Astrocyte (in vitro differentiated cells and primary cell): ENCODE results near the gene PDP2. TPM values are rescaled to one million over a fixed set of nuclear protein-coding genes. Genes with fewer than 3 reads are reported as not detected.

Experiments used
- DNase-seq: peaks from one replicate; pipeline ENCODE4 v3.0.0-alpha.2; 2010; ENCODE audit warnings: low read depth
- FAIRE-seq: peaks from 2 replicates; lab custom pipeline; 2011; peaks lifted over from hg19 to GRCh38; lab: Jason Lieb, UNC
- H2AFZ ChIP-seq: 2 replicates; pipeline ENCODE4 v1.6.0; 2012; ENCODE audit warnings: low read depth, low read length, inconsistent platforms
- H3K27ac ChIP-seq: 2 replicates; pipeline ENCODE4 v1.5.1; 2011; ENCODE audit warnings: low read depth, low read length, inconsistent platforms
- H3K27me3 ChIP-seq: 2 replicates; pipeline ENCODE4 v1.6.0; 2011; ENCODE audit warnings: low read length, inconsistent platforms; ENCODE audit not compliant: insufficient read depth
- H3K36me3 ChIP-seq: 2 replicates; pipeline ENCODE4 v1.5.1; 2011; ENCODE audit warnings: low read length, inconsistent platforms; ENCODE audit not compliant: insufficient read depth
- H3K4me1 ChIP-seq: 2 replicates; pipeline ENCODE4 v1.5.1; 2011; ENCODE audit warnings: low read length, inconsistent platforms; ENCODE audit not compliant: insufficient read depth
- H3K4me2 ChIP-seq: 2 replicates; pipeline ENCODE4 v1.6.0; 2012; ENCODE audit warnings: low read length, inconsistent platforms
- H3K4me3 ChIP-seq: 2 replicates; pipeline ENCODE4 v1.5.1; 2011; ENCODE audit warnings: low read depth, mild to moderate bottlenecking, low read length, inconsistent platforms; ENCODE audit not compliant: insufficient read depth
- H3K79me2 ChIP-seq: 2 replicates; pipeline ENCODE4 v1.6.0; 2012; ENCODE audit warnings: mild to moderate bottlenecking, low read length, inconsistent platforms; ENCODE audit not compliant: insufficient read depth
- H3K9ac ChIP-seq: 2 replicates; pipeline ENCODE4 v1.6.0; 2012; ENCODE audit warnings: mild to moderate bottlenecking, low read length, inconsistent platforms
- H3K9me3 ChIP-seq: 2 replicates; pipeline ENCODE4 v1.5.1; 2012; ENCODE audit warnings: low read depth, mild to moderate bottlenecking, low read length, inconsistent platforms; ENCODE audit not compliant: insufficient read depth
- H4K20me1 ChIP-seq: 2 replicates; pipeline ENCODE4 v1.6.0; 2012; ENCODE audit warnings: low read length, inconsistent platforms; ENCODE audit not compliant: insufficient read depth
- H3K27ac Mint-ChIP-seq: one replicate; pipeline ENCODE4 v1.8.0; 2021; ENCODE audit warnings: mild to moderate bottlenecking, mixed read lengths; ENCODE audit not compliant: unreplicated experiment
- H3K27me3 Mint-ChIP-seq: one replicate; pipeline ENCODE4 v1.8.0; 2021; ENCODE audit warnings: low read depth, mixed read lengths; ENCODE audit not compliant: unreplicated experiment
- H3K36me3 Mint-ChIP-seq: one replicate; pipeline ENCODE4 v1.8.0; 2021; ENCODE audit warnings: low read depth, mixed read lengths; ENCODE audit not compliant: unreplicated experiment
- H3K4me1 Mint-ChIP-seq: one replicate; pipeline ENCODE4 v1.8.0; 2021; ENCODE audit warnings: low read depth, mixed read lengths; ENCODE audit not compliant: unreplicated experiment
- H3K4me3 Mint-ChIP-seq: one replicate; pipeline ENCODE4 v1.8.0; 2021; ENCODE audit warnings: mild to moderate bottlenecking, moderate library complexity, mixed read lengths; ENCODE audit not compliant: unreplicated experiment
- H3K9me3 Mint-ChIP-seq: one replicate; pipeline ENCODE4 v1.8.0; 2021; ENCODE audit warnings: mild to moderate bottlenecking, mixed read lengths; ENCODE audit not compliant: unreplicated experiment
- CTCF ChIP-seq: IDR thresholded peaks from 2 replicates; pipeline ENCODE4 v1.5.1; 2011; ENCODE audit warnings: low read depth, mild to moderate bottlenecking, inconsistent platforms, low read length, moderate library complexity; ENCODE audit not compliant: insufficient read depth
- EZH2 ChIP-seq: IDR thresholded peaks from 2 replicates; pipeline ENCODE4 v1.6.1; 2012; ENCODE audit warnings: mild to moderate bottlenecking, low read length, inconsistent platforms; ENCODE audit not compliant: insufficient read depth
- total RNA-seq: library from RNA; stranded (reverse); gene quantifications from 2 replicates; pipeline ENCODE4 v1.2.1, GENCODE V29; 2021

The PDP2 gene
- total RNA-seq, 1 donor from 2014 or later, result 16.8 TPM

GRCh38 chr16:66936889-66937554 lies 56.7 kb downstream of the PDP2 start:
- peaks cover 82% of the 10 kb centered on the region for H4K20me1 ChIP-seq
- no peak overlapping the region for H3K9ac ChIP-seq
- Mint-ChIP-seq H3K4me3 (peak overlapping the region; percentile 66), H3K27ac (no peak overlapping the region), H3K9me3 (no peaks in the 10 kb centered on the region), H3K27me3 (no peaks in the 10 kb centered on the region), H3K4me1 (peaks cover 13% of the 10 kb centered on the region), H3K36me3 (peaks cover 33% of the 10 kb centered on the region)
- peak overlapping the region; percentile 99 for H3K4me2 ChIP-seq
- H3K36me3 ChIP-seq, result peaks cover 6% of the 10 kb centered on the region
- no peak overlapping the region for H3K27ac ChIP-seq
- TF ChIP-seq CTCF (no peak), EZH2 (no peak)
- no peaks in the 10 kb centered on the region for H3K27me3 ChIP-seq
- H3K79me2 ChIP-seq, result peaks cover 52% of the 10 kb centered on the region
- no peak for DNase-seq
- no peak for FAIRE-seq
- no peak overlapping the region for H3K4me3 ChIP-seq
- peaks cover 19% of the 10 kb centered on the region for H3K4me1 ChIP-seq
- no peak overlapping the region for H2AFZ ChIP-seq
- no peaks in the 10 kb centered on the region for H3K9me3 ChIP-seq

- no peak for DNase-seq
- TF ChIP-seq CTCF (no peak), EZH2 (no peak)
- Mint-ChIP-seq H3K27ac (peak overlapping the region; percentile 72), H3K27me3 (no peaks in the 10 kb centered on the region), H3K9me3 (no peaks in the 10 kb centered on the region), H3K36me3 (peaks cover 37% of the 10 kb centered on the region), H3K4me3 (no peak overlapping the region), H3K4me1 (peaks cover 13% of the 10 kb centered on the region)
- no peak overlapping the region for H3K4me3 ChIP-seq
- peaks cover 19% of the 10 kb centered on the region for H3K4me1 ChIP-seq
- no peak overlapping the region for H3K4me2 ChIP-seq
- no peak overlapping the region for H2AFZ ChIP-seq
- H3K27ac ChIP-seq, result no peak overlapping the region
- H3K79me2 ChIP-seq, result peaks cover 45% of the 10 kb centered on the region
- peaks cover 74% of the 10 kb centered on the region for H4K20me1 ChIP-seq
- FAIRE-seq, result no peak
- no peaks in the 10 kb centered on the region for H3K27me3 ChIP-seq
- no peaks in the 10 kb centered on the region for H3K9me3 ChIP-seq
- no peak overlapping the region for H3K9ac ChIP-seq
- peaks cover 10% of the 10 kb centered on the region for H3K36me3 ChIP-seq
These were observed 57.5 kb downstream of the PDP2 start for GRCh38 chr16:66937725-66938337.

- no peak overlapping the region for H3K4me3 ChIP-seq
- no peak overlapping the region for H3K9ac ChIP-seq
- no peak for TF ChIP-seq CTCF
- TF ChIP-seq EZH2, result no peak
- H3K79me2 ChIP-seq, result peaks cover 30% of the 10 kb centered on the region
- no peak overlapping the region for H2AFZ ChIP-seq
- H3K9me3 ChIP-seq, result no peaks in the 10 kb centered on the region
- peaks cover 13% of the 10 kb centered on the region for H3K4me1 ChIP-seq
- no peak overlapping the region for H3K27ac ChIP-seq
- no peak for FAIRE-seq
- H3K4me3 Mint-ChIP-seq, result no peak overlapping the region
- DNase-seq, result no peak
- peaks cover 13% of the 10 kb centered on the region for H3K36me3 ChIP-seq
- H3K4me2 ChIP-seq, result no peak overlapping the region
- H3K27me3 ChIP-seq, result no peaks in the 10 kb centered on the region
- no peak overlapping the region for H3K27ac Mint-ChIP-seq
- peaks cover 64% of the 10 kb centered on the region for H4K20me1 ChIP-seq
- H3K36me3 Mint-ChIP-seq, result peaks cover 41% of the 10 kb centered on the region
- no peaks in the 10 kb centered on the region for H3K9me3 Mint-ChIP-seq
- peaks cover 2% of the 10 kb centered on the region for H3K27me3 Mint-ChIP-seq
- H3K4me1 Mint-ChIP-seq, result peaks cover 6% of the 10 kb centered on the region
These were observed 59.1 kb downstream of the PDP2 start for GRCh38 chr16:66939366-66939765.
